IMR-90 (cell line): ENCODE measurements around the gene BOLA1. TPM values are rescaled to one million over a fixed set of nuclear protein-coding genes. Genes with fewer than 3 reads are reported as not detected.

Source experiments
- ATAC-seq: fragments of 200-7000 bp; cut with Tn5 transposase; 2 replicates; pipeline ENCODE4 v1.9.1; 2020; ENCODE audit warnings: low read depth, mild to moderate bottlenecking, moderate library complexity
- BruUV-seq: library from RNA; stranded (reverse); fragments of 400-500 nt; replicated peaks from 2 replicates; lab custom pipeline; 2021; lab: Mats Ljungman, UMichigan
- CTCF ChIA-PET: fragments of 300-600 bp; formaldehyde crosslinking; extraction: SDS; loops from one replicate; lab custom pipeline; 2021; ENCODE audit warnings: antibody characterized with exemption; lab: Yijun Ruan, JAX
- POLR2A ChIA-PET: fragments of 300-600 bp; sonication (Branson Sonifier 250); formaldehyde crosslinking; loops from one replicate; lab custom pipeline; 2022; ENCODE audit warnings: antibody characterized with exemption; ENCODE audit not compliant: unreplicated experiment; lab: Charles Lee
- DNase-seq: peaks from one replicate; pipeline ENCODE4 v3.0.0; 2013
- H2AFZ ChIP-seq: replicated peaks from 2 replicates; pipeline ENCODE3; 2013; ENCODE audit warnings: low read length, mild to moderate bottlenecking; ENCODE audit not compliant: poor library complexity
- H2AK5ac ChIP-seq: 2 replicates; pipeline ENCODE4 v1.6.1; 2013; ENCODE audit warnings: low read depth, low read length, inconsistent platforms
- H2AK9ac ChIP-seq: replicated peaks from 2 replicates; pipeline ENCODE3; 2013; ENCODE audit warnings: mild to moderate bottlenecking, low read depth, low read length, moderate library complexity; ENCODE audit not compliant: poor library complexity
- H2BK120ac ChIP-seq: 2 replicates; pipeline ENCODE4 v1.6.1; 2013; ENCODE audit warnings: low read depth, low read length, inconsistent platforms
- H2BK15ac ChIP-seq: 3 replicates; pipeline ENCODE4 v1.6.1; 2013; ENCODE audit warnings: low read depth, low read length, inconsistent platforms
- H2BK20ac ChIP-seq: 2 replicates; pipeline ENCODE4 v1.6.1; 2013; ENCODE audit warnings: low read depth, mild to moderate bottlenecking, inconsistent platforms, low read length, moderate library complexity
- H2BK5ac ChIP-seq: 2 replicates; pipeline ENCODE4 v1.6.1; 2013; ENCODE audit warnings: mild to moderate bottlenecking, low read depth, low read length, inconsistent platforms; ENCODE audit not compliant: poor library complexity, severe bottlenecking
- H3K14ac ChIP-seq: replicated peaks from 2 replicates; pipeline ENCODE4 v1.6.1; 2013; ENCODE audit warnings: low read depth, low read length, inconsistent platforms
- H3K18ac ChIP-seq: 2 replicates; pipeline ENCODE4 v1.6.1; 2013; ENCODE audit warnings: low read depth, low read length, control low read depth
- H3K23ac ChIP-seq: 2 replicates; pipeline ENCODE4 v1.6.1; 2013; ENCODE audit warnings: low read depth, low read length, inconsistent platforms
- H3K27ac ChIP-seq: 2 replicates; pipeline ENCODE4 v1.5.1; 2013; ENCODE audit warnings: mild to moderate bottlenecking, control low read depth, low read length; ENCODE audit not compliant: insufficient read depth
- H3K27me3 ChIP-seq: 2 replicates; pipeline ENCODE4 v1.6.1; 2013; ENCODE audit warnings: low read length; ENCODE audit not compliant: control insufficient read depth, insufficient read depth
- H3K36me3 ChIP-seq: 2 replicates; pipeline ENCODE4 v1.6.1; 2013; ENCODE audit warnings: low read length, mixed read lengths; ENCODE audit not compliant: control insufficient read depth, insufficient read depth
- H3K4ac ChIP-seq: 2 replicates; pipeline ENCODE4 v1.6.1; 2013; ENCODE audit warnings: low read depth, low read length, inconsistent platforms
- H3K4me1 ChIP-seq: 2 replicates; pipeline ENCODE4 v1.6.1; 2013; ENCODE audit warnings: low read length, mixed read lengths; ENCODE audit not compliant: control insufficient read depth, insufficient read depth
- H3K4me2 ChIP-seq: 2 replicates; pipeline ENCODE4 v1.6.1; 2013; ENCODE audit warnings: low read depth, mild to moderate bottlenecking, control low read depth, low read length, moderate library complexity
- H3K4me3 ChIP-seq: 2 replicates; pipeline ENCODE4 v1.5.1; 2013; ENCODE audit warnings: low read depth, mild to moderate bottlenecking, control low read depth, low read length, moderate library complexity; ENCODE audit not compliant: insufficient read depth
- H3K56ac ChIP-seq: 2 replicates; pipeline ENCODE4 v1.6.1; 2013; ENCODE audit warnings: low read length, inconsistent platforms; ENCODE audit not compliant: insufficient read depth; ENCODE audit errors: extremely low read depth
- H3K79me1 ChIP-seq, 2 experiments: 2 replicates each; pipeline ENCODE4 v1.6.1; 2013; ENCODE audit warnings: low read length in 2 of 2, inconsistent platforms in 1 of 2, low read depth in 1 of 2
- H3K9ac ChIP-seq: 2 replicates; pipeline ENCODE4 v1.6.1; 2013; ENCODE audit warnings: low read depth, low read length, control low read depth
- H3K9me1 ChIP-seq: 2 replicates; pipeline ENCODE4 v1.6.1; 2013; ENCODE audit warnings: low read length, inconsistent platforms; ENCODE audit not compliant: insufficient read depth
- H3K9me3 ChIP-seq: 2 replicates; pipeline ENCODE4 v1.6.1; 2013; ENCODE audit warnings: low read length; ENCODE audit not compliant: control insufficient read depth, insufficient read depth
- H4K20me1 ChIP-seq: 2 replicates; pipeline ENCODE4 v1.6.1; 2013; ENCODE audit warnings: low read length, inconsistent platforms; ENCODE audit not compliant: insufficient read depth
- H4K5ac ChIP-seq: 2 replicates; pipeline ENCODE4 v1.6.1; 2013; ENCODE audit warnings: mild to moderate bottlenecking, low read depth, low read length, control low read depth
- H4K8ac ChIP-seq, 2 experiments: 2 replicates each; pipeline ENCODE4 v1.6.1; 2013; ENCODE audit warnings: low read depth in 2 of 2, low read length in 2 of 2, control low read depth in 1 of 2, inconsistent platforms in 1 of 2
- H4K91ac ChIP-seq: 2 replicates; pipeline ENCODE4 v1.6.1; 2013; ENCODE audit warnings: low read depth, low read length, inconsistent platforms; ENCODE audit not compliant: insufficient read depth
- CEBPB ChIP-seq: IDR thresholded peaks from 2 replicates; pipeline ENCODE4 v1.6.1; 2012; ENCODE audit warnings: low read depth, low read length, improper control_type of control experiment
- CTCF ChIP-seq: conservative IDR thresholded peaks from 2 replicates; pipeline ENCODE4 v1.5.1; 2012; ENCODE audit warnings: mild to moderate bottlenecking, low read depth, low read length, improper control_type of control experiment
- ELK1 ChIP-seq: fragments of 150-350 bp; IDR thresholded peaks from 2 replicates; pipeline ENCODE4 v1.6.1; 2016; ENCODE audit warnings: low read depth, mild to moderate bottlenecking, low read length, moderate library complexity, borderline replicate concordance
- MAZ ChIP-seq: IDR thresholded peaks from 2 replicates; pipeline ENCODE4 v1.6.1; 2012; ENCODE audit warnings: low read depth, mild to moderate bottlenecking, low read length, improper control_type of control experiment, moderate library complexity, borderline replicate concordance
- POLR2A ChIP-seq: IDR thresholded peaks from 2 replicates; pipeline ENCODE4 v1.6.1; 2012; ENCODE audit warnings: mild to moderate bottlenecking, low read depth, low read length
- RAD21 ChIP-seq: IDR thresholded peaks from 2 replicates; pipeline ENCODE4 v1.6.1; 2012; ENCODE audit warnings: low read length, improper control_type of control experiment
- SMC3 ChIP-seq: fragments of 150-350 bp; IDR thresholded peaks from 2 replicates; pipeline ENCODE4 v1.6.1; 2016; ENCODE audit warnings: low read depth, mild to moderate bottlenecking, antibody characterized with exemption, low read length, moderate library complexity
- WGBS, 2 experiments: methylation state at CpG; one replicate each; pipeline versions ENCODE4 v1.1.5 to v1.1.7; 2013; ENCODE audit warnings: missing lambda C conversion rate in 2 of 2; ENCODE audit not compliant: insufficient read length in 1 of 2; ENCODE audit errors: extremely low coverage in 2 of 2; 5-methylcytosine and 5-hydroxymethylcytosine counted together
- dilution Hi-C: fragments of 300-500 bp; cut with HindIII; formaldehyde crosslinking; loops from one replicate; pipeline ENCODE4 v1.14.3; 2018; ENCODE audit warnings: low sequenced_read_pairs; ENCODE audit not compliant: unreplicated experiment
- in situ Hi-C: fragments of 300-500 bp; cut with MboI; formaldehyde crosslinking; loops from 3 replicates; pipeline ENCODE4 v1.14.3; 2019; ENCODE audit warnings: low sequenced_read_pairs, inconsistent platforms, mixed read lengths
- intact Hi-C: fragments of 100-400 bp; cut with micrococcal nuclease; formaldehyde crosslinking; loops from 2 replicates; pipeline ENCODE4 v1.10.0; 2022
- polyA plus RNA-seq, 3 experiments: library from polyadenylated mRNA; depleted of rRNA; stranded (reverse); fragments of >200 nt; gene quantifications; 2 replicates each; pipeline ENCODE4 v1.2.3, GENCODE V29; 2012; ENCODE audit warnings: low replicate concordance in 1 of 3
- total RNA-seq: library from RNA; depleted of rRNA; stranded (reverse); fragments of >200 nt; gene quantifications from 2 replicates; pipeline ENCODE4 v1.2.3, GENCODE V29; 2012

BOLA1 gene
- total and polyA plus RNA-seq, 2 of the 4 experiments (the other 2 are of a cell fraction) = 3.4 to 12.6 TPM

GRCh38 chr1:149942207-149942606, 42.8 kb downstream of the BOLA1 start:
- no CpG with 5 or more reads among the region's 5 CpGs for WGBS, 2 experiments

More at GRCh38 chr1:149942207-149942606, 42.8 kb downstream of the BOLA1 start:
- H3K9me1 ChIP-seq = peaks cover 14% of the 10 kb centered on the region
- no peaks in the 10 kb centered on the region for H3K9me3 ChIP-seq
- ChIA-PET CTCF (interaction anchor here (0.6 kb wide), 1 partner anchor 245 kb away, joined by 4 read pairs; no protein-coding TSS in a partner anchor), POLR2A (no interaction called here)
- DNase-seq (peak; percentile 41), ATAC-seq (peak; percentile 60)
- no peak overlapping the region for H2BK5ac ChIP-seq
- no peak overlapping the region for H2AK5ac ChIP-seq
- H3K4me1 ChIP-seq = peaks cover 8% of the 10 kb centered on the region
- no peak overlapping the region for H2AK9ac ChIP-seq
- H2AFZ ChIP-seq = no peak overlapping the region
- H3K4ac ChIP-seq = no peak overlapping the region
- H3K27ac ChIP-seq = no peak overlapping the region
- H3K4me3 ChIP-seq = no peak overlapping the region
- intact Hi-C loops (loop anchor here (10.0 kb wide), 1 partner anchor 843 kb away; no protein-coding TSS in a partner anchor), dilution Hi-C loops (no loop called here), in situ Hi-C loops (no loop called here)
- no TSS peak for BruUV-seq
- H2BK20ac ChIP-seq = no peak overlapping the region
- H3K9ac ChIP-seq = no peak overlapping the region
- no peak overlapping the region for H3K14ac ChIP-seq
- H4K8ac ChIP-seq = peak overlapping the region; percentile 34 to 67; a peak in 1 of 4 replicates
- H3K18ac ChIP-seq = no peak overlapping the region
- H3K36me3 ChIP-seq = peaks cover 28% of the 10 kb centered on the region
- TF ChIP-seq CEBPB (no peak), CTCF (peak; percentile 35), POLR2A (no peak), MAZ (no peak), RAD21 (peak; percentile 27; the same call in 1 of the 2 replicates), SMC3 (0 out of 2 replicates have a peak, but pooled peaks have one; percentile 6), ELK1 (no peak)
- no peak overlapping the region for H3K23ac ChIP-seq
- H2BK15ac ChIP-seq = no peak overlapping the region
- peaks cover 3 to 24% of the 10 kb centered on the region in 2 experiments for H3K79me1 ChIP-seq
- H4K91ac ChIP-seq = no peak overlapping the region
- no peaks in the 10 kb centered on the region for H3K27me3 ChIP-seq
- no peaks in the 10 kb centered on the region for H4K20me1 ChIP-seq
- no peak overlapping the region for H2BK120ac ChIP-seq
- H3K56ac ChIP-seq = no peak overlapping the region
- no peak overlapping the region; the same call in 1 of the 2 replicates for H4K5ac ChIP-seq
- no peak overlapping the region for H3K4me2 ChIP-seq
